NCI-H146 treated with DMSO at 0.1 percent for 48 hours (cell line): ENCODE measurements around the gene ODF4.
"Not testable (repeated sequence)": the region's sequence is repeated elsewhere in the genome, so short reads cannot be mapped to it uniquely, and the experiment has no call there.

ENCODE experiments used
- DNase-seq: peaks from one replicate; lab custom pipeline; 2025; ENCODE audit not compliant: unreplicated experiment; lab: John Stamatoyannopoulos, UW

The ODF4 gene

DNA sequence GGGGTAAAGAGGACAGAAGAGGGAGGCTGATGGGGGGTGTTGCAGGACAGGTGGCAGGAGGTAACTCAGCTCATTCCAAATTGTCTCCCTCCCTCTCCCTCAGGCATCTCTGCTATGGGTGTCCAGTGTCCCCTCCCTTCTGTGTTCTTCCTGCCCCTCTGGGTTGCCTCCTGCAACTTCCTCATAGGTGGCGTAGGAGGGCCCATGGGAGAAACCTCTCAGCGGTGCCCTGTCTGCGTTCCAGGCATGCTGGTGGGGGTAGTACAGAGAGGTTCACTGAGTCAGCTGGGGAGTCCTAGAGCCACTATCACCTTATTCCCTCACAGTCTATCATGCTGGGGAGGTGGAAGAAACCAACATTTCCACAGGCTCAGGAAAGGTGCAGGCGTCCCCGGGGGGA, 14.7 kb upstream of the ODF4 start:
- DNase-seq = no peak

DNA sequence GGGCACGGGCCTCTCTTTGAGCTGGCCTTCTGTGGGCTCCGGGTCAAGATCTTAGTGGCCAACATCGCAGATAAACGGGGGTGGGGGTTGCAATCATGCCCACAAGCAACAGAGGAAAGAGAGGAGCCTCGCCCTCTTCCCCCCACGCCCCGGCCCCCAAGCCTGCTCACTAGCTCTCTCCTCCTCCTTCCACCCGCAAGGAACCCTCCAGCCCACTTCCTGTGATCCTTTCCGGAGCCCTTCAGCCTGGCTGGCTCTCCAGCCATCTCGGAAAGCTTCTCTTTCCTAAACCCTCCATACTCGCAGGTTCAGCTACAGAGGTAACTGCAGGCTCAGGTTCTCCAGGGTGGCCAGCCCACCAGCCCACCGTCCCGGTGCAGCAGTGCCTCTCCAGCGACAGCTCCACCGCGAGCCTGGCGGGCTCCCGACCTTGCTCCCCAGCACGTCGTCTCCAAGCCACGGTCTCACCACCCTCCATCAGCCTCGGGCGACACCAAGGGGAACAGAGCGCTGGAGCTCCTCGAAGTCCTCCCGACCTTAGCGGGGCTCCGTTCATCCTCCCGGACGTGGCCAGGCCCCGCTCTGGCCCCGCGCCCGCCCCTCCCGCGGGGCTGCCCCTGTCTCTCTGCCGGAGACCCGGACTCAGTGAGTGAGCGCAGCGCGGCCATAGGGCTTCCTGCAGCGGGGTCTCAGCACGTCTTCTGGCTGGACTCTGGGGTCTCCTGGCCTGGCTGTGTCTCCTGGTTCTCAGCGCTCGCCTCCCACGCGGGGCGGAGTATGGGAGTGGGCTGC, 12.9 kb upstream of the ODF4 start:
- DNase-seq = peak; percentile 20

DNA sequence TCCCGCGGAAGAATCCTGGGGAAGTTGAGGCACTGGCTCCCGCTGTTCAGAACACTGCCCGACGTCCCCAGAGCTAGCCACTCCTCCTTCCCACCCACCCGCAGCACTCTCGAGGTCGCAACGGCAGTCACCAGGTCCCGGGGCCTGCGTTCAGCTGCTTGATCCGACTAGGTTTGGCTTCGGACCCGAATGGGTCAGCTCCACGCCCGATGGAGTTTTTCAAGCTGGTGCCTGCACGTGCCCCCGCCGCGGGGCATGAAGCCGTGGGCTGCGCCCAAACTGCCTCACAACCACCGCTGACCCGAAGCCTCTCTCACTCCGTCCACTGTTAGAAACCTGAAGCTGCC, 12.4 kb upstream of the ODF4 start:
- no peak for DNase-seq

DNA sequence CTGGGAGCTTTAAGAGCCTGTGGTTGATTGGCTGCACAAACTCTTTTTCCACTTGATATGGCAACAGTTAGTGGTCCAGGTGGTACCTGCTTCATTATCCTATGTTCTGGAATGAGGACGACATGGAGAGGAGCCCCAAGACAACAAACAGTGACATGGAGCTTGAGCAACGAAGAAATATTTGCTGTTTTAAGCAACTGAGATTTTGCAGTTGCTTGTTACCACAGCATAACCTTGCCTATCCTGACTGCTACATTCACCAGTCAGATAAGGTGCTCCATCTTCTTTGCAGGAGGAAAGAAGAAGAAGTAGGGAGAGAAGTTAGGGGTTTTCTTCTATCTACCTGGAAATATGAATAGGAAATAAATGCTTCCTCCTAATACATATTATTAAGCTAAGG, 7.5 kb upstream of the ODF4 start:
- DNase-seq = no peak

GRCh38 chr17:8332688-8333087, 7.0 kb upstream of the ODF4 start:
- DNase-seq = no peak

DNA sequence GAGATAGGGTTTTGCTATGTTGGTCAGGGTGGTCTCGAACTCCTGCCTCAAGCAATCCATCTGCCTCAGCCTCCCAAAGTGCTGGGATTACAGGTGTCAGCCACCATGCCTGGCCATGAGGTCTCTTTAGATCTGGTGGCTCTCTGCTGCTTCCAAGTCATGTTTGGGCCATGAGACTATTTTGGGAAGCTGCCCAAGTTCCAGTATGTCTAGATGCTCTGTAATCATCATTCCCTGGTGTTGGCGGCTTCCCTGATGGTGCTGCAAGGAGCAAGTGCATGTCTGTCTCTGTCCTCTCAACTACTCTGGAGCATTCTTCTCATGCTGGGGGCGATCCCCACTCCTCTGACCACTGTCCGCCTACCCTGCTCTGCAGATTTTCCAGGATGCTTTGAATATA, 6.4 kb upstream of the ODF4 start:
- no peak for DNase-seq

- no peak for DNase-seq
Observed at GRCh38 chr17:8337802-8338752, 1.6 kb upstream of the ODF4 start.

DNA sequence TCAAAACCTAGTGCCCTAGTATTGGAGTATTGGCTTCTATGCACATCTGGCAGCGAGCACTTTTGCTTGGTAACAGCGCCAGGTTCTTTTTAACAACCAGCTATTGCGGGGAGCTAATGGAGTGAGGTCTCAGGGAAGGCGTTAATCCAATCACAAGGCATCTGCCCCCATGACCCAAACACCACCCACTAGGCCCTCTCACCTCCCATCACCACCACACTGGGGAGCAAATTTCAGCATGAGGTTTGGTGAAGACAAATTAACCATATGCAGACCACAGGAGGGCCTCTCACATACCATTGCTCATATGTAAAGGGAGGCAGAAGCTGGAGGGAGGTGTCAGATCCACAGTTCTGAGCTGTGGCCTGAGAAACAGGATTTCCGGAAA, 893 bp upstream of the ODF4 start:
- DNase-seq = no peak

DNA sequence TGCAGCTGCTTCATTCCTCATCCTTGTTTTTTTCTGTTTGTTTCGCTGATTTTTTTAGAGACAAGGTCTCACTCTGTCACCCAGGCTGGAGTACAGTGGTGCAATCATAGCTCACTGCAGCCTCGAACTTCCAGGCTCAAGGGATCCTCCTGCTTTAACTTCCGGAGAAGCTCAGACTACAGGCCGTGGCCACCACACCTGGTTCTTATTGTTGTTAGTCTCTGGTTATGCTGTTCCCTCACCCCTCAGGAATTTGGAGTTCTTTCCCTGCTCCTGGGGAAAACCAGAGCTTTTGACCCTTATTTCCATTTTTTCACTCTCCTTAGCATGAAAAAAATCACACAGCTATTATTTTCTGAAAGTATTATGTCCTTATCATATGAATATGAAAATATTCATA, 1.8 kb downstream of the ODF4 start:
- no peak for DNase-seq

- no peak for DNase-seq
Observed at GRCh38 chr17:8345052-8345690, 5.5 kb downstream of the ODF4 start.

- DNase-seq = no peak
Observed at GRCh38 chr17:8345951-8346665, 6.5 kb downstream of the ODF4 start.

DNA sequence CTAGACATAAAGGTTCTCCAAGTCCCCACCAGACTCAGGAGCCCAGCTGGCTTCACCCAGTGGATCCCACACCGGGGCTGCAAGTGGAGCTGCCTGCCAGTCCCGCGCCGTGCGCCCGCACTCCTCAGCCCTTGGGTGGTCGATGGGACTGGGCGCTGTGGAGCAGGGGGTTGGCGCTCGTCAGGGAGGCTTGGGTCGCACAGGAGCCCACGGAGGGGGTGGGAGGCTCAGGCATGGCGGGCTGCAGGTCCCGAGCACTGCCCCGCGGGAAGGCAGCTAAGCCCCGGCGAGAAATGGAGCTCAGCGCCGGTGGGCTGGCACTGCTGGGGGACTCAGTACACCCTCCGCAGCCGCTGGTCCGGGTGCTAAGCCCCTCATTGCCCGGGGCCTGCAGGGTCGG, 7.4 kb downstream of the ODF4 start:
- DNase-seq = not testable (repeated sequence)

GRCh38 chr17:8350339-8350738, 10.7 kb downstream of the ODF4 start:
- DNase-seq = no peak

DNA sequence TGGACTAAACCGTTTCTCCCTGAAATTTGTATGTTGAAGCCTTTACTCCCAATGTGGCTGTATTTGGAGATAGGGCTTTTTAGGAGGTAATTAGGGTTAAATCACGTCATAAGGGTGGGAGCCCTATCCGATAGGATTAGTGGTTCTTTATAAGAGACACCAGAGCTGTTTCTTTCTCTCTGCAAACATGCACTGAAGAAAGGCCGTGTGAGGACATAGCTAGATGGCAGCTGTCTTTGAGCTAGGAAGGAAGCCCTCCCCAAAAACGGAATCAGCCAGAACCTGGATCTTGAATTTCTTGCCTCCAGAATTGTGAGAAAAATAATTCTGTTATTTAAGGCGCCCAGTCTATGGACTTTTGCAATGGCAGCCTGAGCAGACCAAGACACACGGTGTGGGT, 14.1 kb downstream of the ODF4 start:
- no peak for DNase-seq

DNA sequence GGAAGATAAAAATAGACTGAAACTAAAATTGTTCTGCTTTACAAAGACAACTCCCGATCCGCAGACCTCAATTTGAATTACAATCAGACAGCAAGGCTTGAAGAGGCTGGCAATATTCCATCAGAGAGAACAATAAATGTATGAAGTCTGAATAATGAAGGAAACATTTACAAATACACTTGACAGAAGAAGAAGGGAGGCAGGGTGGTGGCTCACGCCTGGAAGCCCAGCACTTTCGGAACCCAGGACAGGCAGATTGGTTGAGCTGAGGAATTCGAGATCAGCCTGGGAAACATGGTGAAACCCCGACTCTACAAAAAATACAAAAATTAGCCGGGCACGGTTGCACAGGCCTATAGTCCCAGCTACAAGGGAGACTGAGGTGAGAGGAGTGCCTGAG, 14.6 kb downstream of the ODF4 start:
- no peak for DNase-seq

DNA sequence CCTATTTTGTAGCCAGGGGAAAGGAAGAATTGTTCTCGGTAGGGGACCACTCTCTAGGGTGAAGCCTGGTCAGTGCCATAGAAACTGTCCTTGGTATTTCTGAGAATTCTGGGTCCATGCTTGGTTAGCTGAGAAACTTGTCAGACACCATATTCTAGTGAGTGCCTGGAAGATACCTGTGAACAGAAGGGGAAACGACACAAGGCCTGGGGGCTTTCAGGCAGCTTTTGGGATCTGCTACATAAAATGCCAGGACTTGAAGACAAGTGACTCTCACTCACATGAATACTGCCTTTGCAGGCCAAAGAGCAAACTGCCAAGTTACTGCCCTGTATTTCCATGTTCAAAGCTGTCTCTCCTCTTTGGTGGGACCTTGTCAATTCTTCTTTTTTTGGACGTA, 18.3 kb downstream of the ODF4 start:
- no peak for DNase-seq

- no peak for DNase-seq
Observed at GRCh38 chr17:8359769-8360168, 20.1 kb downstream of the ODF4 start.

DNA sequence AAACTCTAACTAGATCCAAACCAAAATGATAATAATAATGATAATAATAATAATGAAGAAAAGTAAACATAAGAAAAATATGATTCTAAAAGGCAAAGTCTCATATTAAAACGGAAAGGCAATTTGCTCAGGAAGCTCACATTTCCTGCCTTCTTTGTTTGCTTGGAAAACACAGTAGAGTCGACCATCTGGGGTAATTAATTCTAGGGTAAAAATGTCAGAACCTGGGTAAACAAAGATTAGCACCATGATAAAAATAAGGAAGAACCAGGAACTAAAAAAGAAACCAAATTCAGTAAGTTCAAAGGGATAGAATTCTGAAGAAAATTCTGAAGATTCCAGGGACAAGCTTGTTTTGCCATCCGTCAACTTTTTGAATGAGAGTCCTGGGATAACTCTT, 20.6 kb downstream of the ODF4 start:
- DNase-seq = peak; percentile 21

DNA sequence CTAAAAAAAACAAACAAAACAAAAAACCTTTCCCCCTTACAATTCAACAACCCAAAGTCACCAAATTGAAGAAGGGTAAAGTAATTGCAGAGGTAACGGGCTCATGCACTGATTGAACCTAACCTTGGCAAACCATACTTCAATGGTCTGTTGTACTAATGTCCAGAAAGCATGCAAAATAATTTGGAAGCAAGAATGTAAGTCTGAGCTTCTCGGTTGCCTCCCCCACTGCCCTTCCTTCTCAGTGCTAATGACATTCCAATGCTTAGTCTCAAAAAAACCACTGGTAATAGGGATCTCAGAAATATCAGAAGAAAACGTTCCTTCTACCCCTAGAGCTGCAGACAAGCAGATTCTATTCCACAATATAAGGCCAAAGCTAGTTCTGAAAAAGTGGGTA, 21.1 kb downstream of the ODF4 start:
- DNase-seq = no peak

DNA sequence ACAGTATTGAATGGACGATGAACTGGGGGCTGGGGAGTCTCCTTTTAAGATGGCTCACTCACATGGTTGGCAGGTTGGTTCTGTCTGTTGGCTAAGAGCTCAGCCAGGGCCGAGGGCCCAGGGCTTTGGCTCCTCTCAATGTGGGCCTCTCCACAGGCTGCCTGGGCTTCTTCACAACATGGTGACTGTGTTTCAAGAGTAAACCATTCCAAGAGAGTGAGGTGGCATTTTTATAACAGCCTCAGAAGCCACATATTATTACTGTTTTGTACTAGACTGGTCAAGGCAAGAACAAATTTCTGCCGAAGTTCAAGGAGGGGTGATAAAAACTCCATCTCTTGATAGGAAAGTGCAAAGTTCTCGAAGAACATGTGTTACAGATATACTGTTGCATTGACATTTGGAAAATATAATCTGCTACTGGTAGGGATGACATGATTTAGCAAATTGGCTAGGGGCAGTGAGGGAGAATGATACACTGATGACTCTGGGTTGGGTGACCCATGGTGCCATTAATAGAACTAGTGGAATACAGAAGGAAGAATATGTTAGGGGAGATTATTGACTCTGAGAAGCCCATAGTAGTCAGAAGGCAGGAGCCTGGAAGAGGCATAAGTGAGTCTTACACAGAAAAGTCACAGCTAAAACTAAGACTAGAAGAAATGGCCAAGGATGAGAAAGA, 23.2 kb downstream of the ODF4 start:
- no peak for DNase-seq

DNA sequence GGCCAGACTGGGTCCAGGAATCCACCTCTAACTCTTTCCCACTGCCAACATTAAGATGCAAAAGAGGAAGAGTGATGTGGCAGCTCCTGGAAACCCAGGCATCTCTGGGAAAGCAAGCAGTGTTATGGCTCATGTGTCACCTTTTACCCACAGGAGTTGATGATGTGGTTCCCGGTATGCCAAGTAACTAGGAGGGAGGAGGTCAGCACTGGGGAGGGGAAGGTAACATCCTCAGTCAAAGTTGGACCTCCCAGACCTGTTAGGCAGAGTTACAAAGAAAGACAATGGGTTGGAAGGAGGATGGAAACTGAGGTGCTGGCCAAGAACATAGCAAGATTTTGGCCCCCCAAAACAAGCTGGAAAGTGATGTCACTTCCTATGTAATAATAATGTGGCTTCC, 25.5 kb downstream of the ODF4 start:
- no peak for DNase-seq
